Osteoblast (primary cell): Measurements from ENCODE around the gene ZNF385D. TPM values are rescaled to one million over a fixed set of nuclear protein-coding genes. Genes with fewer than 3 reads are reported as not detected.

Source experiments
- DNase-seq: peaks from one replicate; pipeline ENCODE4 v3.0.0; 2011; ENCODE audit warnings: low spot score, mixed read lengths; ENCODE audit not compliant: insufficient read length; ENCODE audit errors: missing footprints
- H2AFZ ChIP-seq: 2 replicates; pipeline ENCODE4 v1.6.0; 2011; ENCODE audit warnings: mild to moderate bottlenecking, low read length
- H3K27ac ChIP-seq: 2 replicates; pipeline ENCODE4 v1.5.1; 2011; ENCODE audit warnings: mild to moderate bottlenecking, low read depth, low read length, moderate library complexity
- H3K27me3 ChIP-seq: 2 replicates; pipeline ENCODE4 v1.6.0; 2012; ENCODE audit warnings: mild to moderate bottlenecking, control low read depth, inconsistent platforms, low read length, moderate library complexity; ENCODE audit not compliant: insufficient read depth
- H3K36me3 ChIP-seq: 2 replicates; pipeline ENCODE4 v1.5.1; 2011; ENCODE audit warnings: mild to moderate bottlenecking, low read length, control low read depth, moderate library complexity; ENCODE audit not compliant: insufficient read depth
- H3K4me1 ChIP-seq: 2 replicates; pipeline ENCODE4 v1.5.1; 2011; ENCODE audit warnings: mild to moderate bottlenecking, low read length, control low read depth, moderate library complexity; ENCODE audit not compliant: insufficient read depth
- H3K4me2 ChIP-seq: 2 replicates; pipeline ENCODE4 v1.6.0; 2011; ENCODE audit warnings: mild to moderate bottlenecking, low read length; ENCODE audit not compliant: insufficient read depth
- H3K4me3 ChIP-seq: fragments of 200-600 bp; sonication (generic); 3 replicates; pipeline ENCODE4 v1.5.1; 2012; ENCODE audit warnings: mild to moderate bottlenecking, low read length, inconsistent platforms; ENCODE audit not compliant: insufficient read depth
- H3K79me2 ChIP-seq: 2 replicates; pipeline ENCODE4 v1.6.0; 2012; ENCODE audit warnings: mild to moderate bottlenecking, low read length, control low read depth, inconsistent platforms; ENCODE audit not compliant: insufficient read depth
- H3K9me3 ChIP-seq: 2 replicates; pipeline ENCODE4 v1.5.1; 2011; ENCODE audit warnings: low read depth, low read length, control low read depth
- H4K20me1 ChIP-seq: 2 replicates; pipeline ENCODE4 v1.6.0; 2012; ENCODE audit warnings: mild to moderate bottlenecking, low read length, control low read depth; ENCODE audit not compliant: insufficient read depth
- CTCF ChIP-seq: IDR thresholded peaks from 2 replicates; pipeline ENCODE4 v1.5.1; 2011; ENCODE audit warnings: mild to moderate bottlenecking, low read depth, low read length, moderate library complexity; ENCODE audit errors: extremely low read depth
- total RNA-seq: library from RNA; depleted of rRNA; stranded (reverse); fragments of >200 nt; gene quantifications from 2 replicates; pipeline ENCODE4 v1.2.3, GENCODE V29; 2012

Gene ZNF385D
- total RNA-seq, 1 donor, result 2.5 TPM

- no peaks in the 10 kb centered on the region for H4K20me1 ChIP-seq
- no peaks in the 10 kb centered on the region for H3K36me3 ChIP-seq
- H2AFZ ChIP-seq, result no peak overlapping the region
- H3K4me2 ChIP-seq, result peak overlapping the region; percentile 21
- peaks cover 9% of the 10 kb centered on the region for H3K4me1 ChIP-seq
- no peaks in the 10 kb centered on the region for H3K9me3 ChIP-seq
- no peaks in the 10 kb centered on the region for H3K79me2 ChIP-seq
- peak overlapping the region; percentile 5 for H3K27ac ChIP-seq
- H3K4me3 ChIP-seq, result no peak overlapping the region
- TF ChIP-seq CTCF, result no peak
- no peaks in the 10 kb centered on the region for H3K27me3 ChIP-seq
- peak; percentile 91 for DNase-seq
These were observed 78.7 kb downstream of the ZNF385D start for GRCh38 chr3:21672303-21672702.

- Histone ChIP-seq H4K20me1 (no peaks in the 10 kb centered on the region), H3K27me3 (no peaks in the 10 kb centered on the region), H3K36me3 (no peaks in the 10 kb centered on the region), H2AFZ (no peak overlapping the region), H3K4me1 (peaks cover 9% of the 10 kb centered on the region), H3K4me3 (no peak overlapping the region), H3K9me3 (no peaks in the 10 kb centered on the region), H3K79me2 (no peaks in the 10 kb centered on the region), H3K27ac (no peak overlapping the region), H3K4me2 (no peak overlapping the region)
- no peak for DNase-seq
- TF ChIP-seq CTCF, result no peak
These were observed 80.6 kb downstream of the ZNF385D start for GRCh38 chr3:21670386-21670785.

GRCh38 chr3:21668012-21668411 is 83.0 kb downstream of the ZNF385D start:
- peaks cover 9% of the 10 kb centered on the region for H3K4me1 ChIP-seq
- DNase-seq, result no peak

More at GRCh38 chr3:21668012-21668411, 83.0 kb downstream of the ZNF385D start:
- H4K20me1 ChIP-seq, result no peaks in the 10 kb centered on the region
- H3K4me3 ChIP-seq, result no peak overlapping the region
- H3K79me2 ChIP-seq, result no peaks in the 10 kb centered on the region
- no peak for TF ChIP-seq CTCF
- no peak overlapping the region for H3K27ac ChIP-seq
- no peak overlapping the region for H3K4me2 ChIP-seq
- no peak overlapping the region for H2AFZ ChIP-seq
- no peaks in the 10 kb centered on the region for H3K36me3 ChIP-seq
- H3K27me3 ChIP-seq, result no peaks in the 10 kb centered on the region
- no peaks in the 10 kb centered on the region for H3K9me3 ChIP-seq
